ENCODE measurements around the gene TST. TPM values are rescaled to one million over a fixed set of nuclear protein-coding genes. Genes with fewer than 3 reads are reported as not detected.

TST gene
- total and polyA plus RNA-seq, 2 donors (not counting 1 experiment from before 2014, with no cell fraction given), result 12.7 to 21.6 TPM

DNA sequence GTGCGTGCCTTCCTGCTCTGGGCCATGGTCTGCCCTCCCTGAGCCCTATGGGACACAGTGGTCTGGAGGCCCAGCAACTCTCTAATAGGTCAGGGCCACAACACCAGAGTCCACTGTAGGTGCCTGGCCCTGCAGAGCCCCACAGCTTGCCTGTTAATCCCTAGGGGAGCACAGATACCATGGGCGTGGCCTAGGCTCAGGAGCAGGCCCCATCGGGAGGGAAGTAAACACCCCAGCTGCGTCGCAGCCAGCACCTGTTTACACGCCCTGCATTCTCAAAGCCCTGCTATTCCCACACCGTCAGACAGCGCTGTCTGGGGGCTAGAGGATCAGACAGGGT lies 34.8 kb upstream of the TST start:
- Histone ChIP-seq H3K79me2 (ENCODE audit: control insufficient read depth, insufficient read depth, low read length) (no peaks in the 10 kb centered on the region), H3K4me2 (ENCODE audit: extremely low read depth, insufficient read depth, low read length) (no peak overlapping the region), H3K9me3 (ENCODE audit: control insufficient read depth, insufficient read depth, low read depth, low read length) (no peaks in the 10 kb centered on the region), H3K4me3 (replicated peaks in 1 of 4; ENCODE audit: control extremely low read depth in 1 of 4, insufficient read depth in 1 of 4, low read depth in 3 of 4, low read length in 4 of 4) (no peak overlapping the region), H3K27me3 (ENCODE audit: control insufficient read depth, insufficient read depth, low read length) (no peaks in the 10 kb centered on the region), H3K27ac (ENCODE audit: insufficient read depth, low read length) (no peak overlapping the region), H4K20me1 (ENCODE audit: control insufficient read depth, extremely low read depth, insufficient read depth, low read length) (no peaks in the 10 kb centered on the region), H3K36me3 (ENCODE audit: control insufficient read depth, insufficient read depth, low read length) (peaks cover 2% of the 10 kb centered on the region), H2AFZ (ENCODE audit: low read length) (no peak overlapping the region), H3K9ac (ENCODE audit: insufficient read depth, low read length) (no peak overlapping the region), H3K4me1 (ENCODE audit: control insufficient read depth, extremely low read depth, insufficient read depth, low read length) (peaks cover 4% of the 10 kb centered on the region)
- TF ChIP-seq CTCF (conservative IDR thresholded peaks at IDR 0.05 in 1 of 2, IDR thresholded peaks at IDR 0.05 in 1 of 2; ENCODE audit: low read depth in 1 of 2, low read length in 2 of 2) (no peak), EZH2 (IDR thresholded peaks at IDR 0.05; ENCODE audit: low read length, missing control alignments) (no peak)
- DNase-seq (ENCODE audit: low read depth in 2 of 2), result no peak

DNA sequence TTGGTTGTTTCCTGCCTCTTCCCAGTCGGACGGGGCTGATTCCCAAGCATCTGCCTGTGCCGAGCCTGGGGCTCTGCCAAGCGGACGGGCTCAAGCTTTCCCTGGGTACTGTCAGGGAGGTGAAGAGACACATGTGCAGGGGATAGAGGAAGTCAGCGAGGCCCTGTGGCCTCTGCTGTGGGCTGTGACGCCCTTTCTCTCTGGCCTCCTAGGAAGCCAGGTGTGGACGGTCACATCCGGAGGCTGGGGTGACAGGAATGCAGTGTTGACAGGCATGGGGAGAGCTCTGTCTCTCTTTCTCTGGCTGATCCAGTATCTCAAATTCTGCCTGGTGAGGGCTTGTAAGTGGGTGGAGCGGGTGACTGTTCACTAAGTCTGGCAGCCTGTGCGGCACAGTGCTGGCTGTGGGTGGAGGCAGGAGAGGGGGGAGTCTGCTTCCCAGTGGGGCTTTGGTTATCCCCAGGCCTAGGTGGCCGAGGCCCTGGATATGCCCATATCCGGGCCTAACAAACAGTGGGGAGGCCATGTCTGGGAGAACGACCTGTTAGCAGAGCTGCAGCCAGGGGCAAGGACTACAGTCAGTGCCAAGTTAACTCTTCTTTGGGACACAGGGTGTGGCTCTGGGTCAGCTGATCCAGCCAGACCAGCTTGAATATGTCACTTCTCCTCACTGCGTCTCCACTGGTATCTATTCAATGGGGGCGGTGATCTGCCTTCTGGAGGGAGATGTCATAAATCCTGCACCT lies 34.2 kb upstream of the TST start:
- Histone ChIP-seq H3K9ac (ENCODE audit: insufficient read depth, low read length) (no peak overlapping the region), H3K9me3 (ENCODE audit: control insufficient read depth, insufficient read depth, low read depth, low read length) (no peaks in the 10 kb centered on the region), H3K27me3 (ENCODE audit: control insufficient read depth, insufficient read depth, low read length) (no peaks in the 10 kb centered on the region), H3K4me1 (ENCODE audit: control insufficient read depth, extremely low read depth, insufficient read depth, low read length) (peaks cover 4% of the 10 kb centered on the region), H4K20me1 (ENCODE audit: control insufficient read depth, extremely low read depth, insufficient read depth, low read length) (no peaks in the 10 kb centered on the region), H3K36me3 (ENCODE audit: control insufficient read depth, insufficient read depth, low read length) (peaks cover 2% of the 10 kb centered on the region), H3K4me2 (ENCODE audit: extremely low read depth, insufficient read depth, low read length) (no peak overlapping the region), H3K27ac (ENCODE audit: insufficient read depth, low read length) (no peak overlapping the region), H3K4me3 (replicated peaks in 1 of 4; ENCODE audit: control extremely low read depth in 1 of 4, insufficient read depth in 1 of 4, low read depth in 3 of 4, low read length in 4 of 4) (no peak overlapping the region), H2AFZ (ENCODE audit: low read length) (no peak overlapping the region), H3K79me2 (ENCODE audit: control insufficient read depth, insufficient read depth, low read length) (no peaks in the 10 kb centered on the region)
- DNase-seq (ENCODE audit: low read depth in 2 of 2), result no peak
- TF ChIP-seq EZH2 (IDR thresholded peaks at IDR 0.05; ENCODE audit: low read length, missing control alignments), result no peak
- TF ChIP-seq CTCF (conservative IDR thresholded peaks at IDR 0.05 in 1 of 2, IDR thresholded peaks at IDR 0.05 in 1 of 2; ENCODE audit: low read depth in 1 of 2, low read length in 2 of 2), result no peak

- H3K4me2 ChIP-seq (ENCODE audit: extremely low read depth, insufficient read depth, low read length), result peak overlapping the region; percentile 86
- peaks cover 2% of the 10 kb centered on the region for H3K36me3 ChIP-seq (ENCODE audit: control insufficient read depth, insufficient read depth, low read length)
- H3K79me2 ChIP-seq (ENCODE audit: control insufficient read depth, insufficient read depth, low read length), result no peaks in the 10 kb centered on the region
- no peak for TF ChIP-seq EZH2 (IDR thresholded peaks at IDR 0.05; ENCODE audit: low read length, missing control alignments)
- no peak for TF ChIP-seq CTCF (conservative IDR thresholded peaks at IDR 0.05 in 1 of 2, IDR thresholded peaks at IDR 0.05 in 1 of 2; ENCODE audit: low read depth in 1 of 2, low read length in 2 of 2)
- DNase-seq (ENCODE audit: low read depth in 2 of 2), result no peak
- H3K27me3 ChIP-seq (ENCODE audit: control insufficient read depth, insufficient read depth, low read length), result no peaks in the 10 kb centered on the region
- H3K9me3 ChIP-seq (ENCODE audit: control insufficient read depth, insufficient read depth, low read depth, low read length), result no peaks in the 10 kb centered on the region
- H3K27ac ChIP-seq (ENCODE audit: insufficient read depth, low read length), result peak overlapping the region; percentile 53
- peak overlapping the region; percentile 73 for H2AFZ ChIP-seq (ENCODE audit: low read length)
- peaks cover 4% of the 10 kb centered on the region for H3K4me1 ChIP-seq (ENCODE audit: control insufficient read depth, extremely low read depth, insufficient read depth, low read length)
- peak overlapping the region; percentile 66 to 79 (median 72) for H3K4me3 ChIP-seq (replicated peaks in 1 of 4; ENCODE audit: control extremely low read depth in 1 of 4, insufficient read depth in 1 of 4, low read depth in 3 of 4, low read length in 4 of 4)
- H4K20me1 ChIP-seq (ENCODE audit: control insufficient read depth, extremely low read depth, insufficient read depth, low read length), result no peaks in the 10 kb centered on the region
- peak overlapping the region; percentile 65 for H3K9ac ChIP-seq (ENCODE audit: insufficient read depth, low read length)
Observed at GRCh38 chr22:37052386-37053309, 33.4 kb upstream of the TST start.

Measured in fibroblast of lung (primary cell).